HepG2 (cell line): Measurements from ENCODE around the gene BOD1. TPM values are rescaled to one million over a fixed set of nuclear protein-coding genes. Genes with fewer than 3 reads are reported as not detected.

Experiments used
- ATAC-seq: fragments of 200-7000 bp; cut with Tn5 transposase; 3 replicates; pipeline ENCODE4 v1.9.1; 2020; ENCODE audit warnings: mild to moderate bottlenecking, moderate library complexity
- BruUV-seq: library from RNA; stranded (reverse); fragments of 400-500 nt; replicated peaks from 2 replicates; lab custom pipeline; 2021; lab: Mats Ljungman, UMichigan
- CTCF ChIA-PET: fragments of 300-600 bp; formaldehyde crosslinking; extraction: SDS; loops from one replicate; lab custom pipeline; 2021; ENCODE audit warnings: low total read pairs, inconsistent platforms, low intra/inter-chr PET ratio; lab: Yijun Ruan, JAX
- POLR2A ChIA-PET: fragments of 350-600 bp; sonication (Branson Sonifier 250); formaldehyde crosslinking; loops from one replicate; lab custom pipeline; 2020; ENCODE audit warnings: antibody characterized with exemption, inconsistent platforms; lab: Yijun Ruan, JAX
- DNase-seq: peaks from one replicate; pipeline ENCODE4 v3.0.0-alpha.2; 2015; ENCODE audit warnings: low spot score
- FAIRE-seq: peaks from 3 replicates; lab custom pipeline; 2011; peaks lifted over from hg19 to GRCh38; lab: Jason Lieb, UNC
- H2AFZ ChIP-seq: one replicate; pipeline ENCODE4 v1.6.1; 2011; ENCODE audit warnings: low read length, inconsistent platforms
- H3K27ac ChIP-seq: fragments of 300-600 bp; 3 replicates; pipeline ENCODE4 v1.8.0; 2011; ENCODE audit warnings: mixed run types, mild to moderate bottlenecking, mixed read lengths, low read length, inconsistent platforms; ENCODE audit not compliant: insufficient read depth; ENCODE audit errors: extremely low read length
- H3K27me3 ChIP-seq, 2 experiments: fragments of 200-600 bp in 1 of 2; 2 replicates in 1 of 2; 3 replicates in 1 of 2; pipeline versions ENCODE4 v1.6.0 to v1.8.0; 2011; ENCODE audit warnings: low read length in 2 of 2, mild to moderate bottlenecking in 2 of 2, moderate library complexity in 2 of 2, inconsistent platforms in 1 of 2; ENCODE audit not compliant: insufficient read depth in 2 of 2, control insufficient read depth in 1 of 2
- H3K36me3 ChIP-seq, 2 experiments: fragments of 200-600 bp in 1 of 2; replicated peaks in 1 of 2; 2 replicates in 1 of 2; 3 replicates in 1 of 2; pipeline versions ENCODE4 v1.5.1 to v1.8.0; 2011; ENCODE audit warnings: low read length in 2 of 2, inconsistent platforms in 1 of 2; ENCODE audit not compliant: insufficient read depth in 2 of 2, control insufficient read depth in 1 of 2
- H3K4me1 ChIP-seq: 2 replicates; pipeline ENCODE4 v1.5.1; 2012; ENCODE audit warnings: low read length, inconsistent platforms; ENCODE audit not compliant: insufficient read depth
- H3K4me2 ChIP-seq: 2 replicates; pipeline ENCODE4 v1.6.0; 2011; ENCODE audit warnings: low read depth, low read length, inconsistent platforms
- H3K4me3 ChIP-seq, 3 experiments: fragments of 200-600 bp in 1 of 3; sonication (generic), shearing (Covaris generic) in 1 of 3; replicated peaks in 1 of 3; 2 replicates each; pipeline ENCODE4 v1.5.1; 2011 to 2016; ENCODE audit warnings: low read length in 3 of 3, inconsistent platforms in 2 of 3, low read depth in 2 of 3, mild to moderate bottlenecking in 2 of 3, control low read depth in 1 of 3, mixed read lengths in 1 of 3; ENCODE audit not compliant: insufficient read depth in 1 of 3
- H3K79me2 ChIP-seq: one replicate; pipeline ENCODE4 v1.6.1; 2011; ENCODE audit warnings: low read length, inconsistent platforms; ENCODE audit not compliant: insufficient read depth
- H3K9ac ChIP-seq: 2 replicates; pipeline ENCODE4 v1.6.0; 2011; ENCODE audit warnings: mild to moderate bottlenecking, low read depth, low read length, inconsistent platforms; ENCODE audit not compliant: insufficient read depth
- H3K9me3 ChIP-seq: 2 replicates; pipeline ENCODE4 v1.5.1; 2012; ENCODE audit warnings: mild to moderate bottlenecking, low read length
- H4K20me1 ChIP-seq: 2 replicates; pipeline ENCODE4 v1.6.0; 2011; ENCODE audit warnings: inconsistent platforms, mild to moderate bottlenecking, low read length, moderate library complexity; ENCODE audit not compliant: insufficient read depth
- ARID4A ChIP-seq: sonication (generic); formaldehyde crosslinking; IDR thresholded peaks from 2 replicates; pipeline ENCODE4 v1.5.0; 2020; ENCODE audit warnings: mild to moderate bottlenecking, missing genetic modification reagents, borderline replicate concordance
- HDAC2 ChIP-seq: sonication (generic); formaldehyde crosslinking; IDR thresholded peaks from 2 replicates; pipeline ENCODE4 v1.4.0; 2020; ENCODE audit warnings: missing genetic modification reagents
- HDAC6 ChIP-seq: fragments of 200-600 bp; sonication (generic); IDR thresholded peaks from 2 replicates; pipeline ENCODE4 v1.7.0; 2017; ENCODE audit warnings: mild to moderate bottlenecking, antibody characterized with exemption, low read length, low read depth
- KDM6A ChIP-seq: IDR thresholded peaks from 2 replicates; pipeline ENCODE4 v1.6.1; 2016; ENCODE audit warnings: low read depth
- MAFG ChIP-seq: sonication (generic); formaldehyde crosslinking; IDR thresholded peaks from 2 replicates; pipeline ENCODE4 v1.5.1; 2020; ENCODE audit warnings: mild to moderate bottlenecking, missing genetic modification reagents
- NCOA1 ChIP-seq: sonication (generic); formaldehyde crosslinking; IDR thresholded peaks from 2 replicates; pipeline ENCODE4 v1.9.0; 2021; ENCODE audit warnings: missing genetic modification reagents
- NR0B2 ChIP-seq: sonication (generic); formaldehyde crosslinking; IDR thresholded peaks from 2 replicates; pipeline ENCODE4 v1.4.0; 2020; ENCODE audit warnings: mild to moderate bottlenecking, missing genetic modification reagents
- NRL ChIP-seq: sonication (generic); formaldehyde crosslinking; IDR thresholded peaks from 2 replicates; pipeline ENCODE4 v1.5.0; 2020; ENCODE audit warnings: missing genetic modification reagents, mild to moderate bottlenecking, moderate library complexity, borderline replicate concordance
- ZNF33B ChIP-seq: sonication (generic); formaldehyde crosslinking; IDR thresholded peaks from 2 replicates; pipeline ENCODE4 v1.5.1; 2020; ENCODE audit warnings: mild to moderate bottlenecking, missing genetic modification reagents
- ZNF646 ChIP-seq: sonication (generic); formaldehyde crosslinking; IDR thresholded peaks from 2 replicates; pipeline ENCODE4 v1.9.0; 2021; ENCODE audit warnings: mild to moderate bottlenecking, missing genetic modification reagents
- ZNF749 ChIP-seq: sonication (generic); formaldehyde crosslinking; IDR thresholded peaks from 2 replicates; pipeline ENCODE4 v1.8.0; 2022; ENCODE audit warnings: mild to moderate bottlenecking, missing genetic modification reagents, moderate library complexity, borderline replicate concordance
- ZNF883 ChIP-seq: sonication (generic); formaldehyde crosslinking; IDR thresholded peaks from 2 replicates; pipeline ENCODE4 v1.5.1; 2020; ENCODE audit warnings: mild to moderate bottlenecking, missing genetic modification reagents; ENCODE audit errors: not compliant biosample characterization
- WGBS: methylation state at CpG from one replicate; pipeline ENCODE4 v1.1.6; 2017; ENCODE audit warnings: low lambda C conversion rate; 5-methylcytosine and 5-hydroxymethylcytosine counted together
- in situ Hi-C: cut with HindIII; loops from 2 replicates; pipeline ENCODE4 v1.10.0; 2017; ENCODE audit warnings: low pct_unique_long_range_greater_than_20kb; ENCODE audit not compliant: extremely low pct_ligation_motif_present
- intact Hi-C: fragments of 100-400 bp; cut with micrococcal nuclease; formaldehyde crosslinking; loops from one replicate; pipeline ENCODE4 v1.10.0; 2022; ENCODE audit not compliant: unreplicated experiment
- polyA plus RNA-seq, 8 experiments: library from polyadenylated mRNA; depleted of rRNA in 3 of 8; stranded (reverse) in 7 of 8; unstranded in 1 of 8; fragments of >200 nt; fragmentation: Illumina TruSeq in 4 of 8; extraction: Trizol in 4 of 8; gene quantifications; 2 replicates each; pipeline versions ENCODE4 v1.2.1 to v1.2.3, GENCODE V29; 2011 to 2016; ENCODE audit warnings: low read depth in 4 of 8, missing spikeins in 1 of 8, mixed read lengths in 1 of 8; ENCODE audit not compliant: insufficient read depth in 1 of 8
- total RNA-seq, 5 experiments: library from RNA; depleted of rRNA; stranded (reverse); fragments of >200 nt; fragmentation: Illumina TruSeq; extraction: Trizol; gene quantifications; 2 replicates each; pipeline ENCODE4 v1.2.3, GENCODE V29; 2016; ENCODE audit warnings: low read depth in 1 of 5

The BOD1 gene
- total and polyA plus RNA-seq, 2 of the 13 experiments (the other 11 are each of a cell fraction or from before 2014, with no cell fraction given): 81.5 to 103 TPM

GRCh38 chr5:173627860-173628392 lies 11.5 kb upstream of the BOD1 start (continued):
- no peak for TF ChIP-seq ZNF646
- no peak for TF ChIP-seq NR0B2 (CRISPR knock-in tag)
- peak; percentile 86 for TF ChIP-seq MAFG (CRISPR knock-in tag)

GRCh38 chr5:173627271-173627670 lies 10.8 kb upstream of the BOD1 start:
- H3K9me3 ChIP-seq: no peaks in the 10 kb centered on the region
- FAIRE-seq (no peak), ATAC-seq (no peak), DNase-seq (no peak)
- H3K4me2 ChIP-seq: no peak overlapping the region
- ChIA-PET POLR2A (no interaction called here), CTCF (no interaction called here)
- intact Hi-C loops: no loop called here
- H4K20me1 ChIP-seq: no peaks in the 10 kb centered on the region
- no peak overlapping the region for H3K9ac ChIP-seq
- no peak overlapping the region for H2AFZ ChIP-seq
- peaks cover 86% of the 10 kb centered on the region for H3K4me1 ChIP-seq
- 74% methylated on average over 4 of the region's 4 CpGs for WGBS
- in situ Hi-C loops: no loop called here
- no peaks in the 10 kb centered on the region for H3K79me2 ChIP-seq
- H3K27me3 ChIP-seq: peaks cover 0 to 1% of the 10 kb centered on the region in 2 experiments; a peak in 2 of 5 replicates
- no TSS peak for BruUV-seq
- no peak overlapping the region for H3K4me3 ChIP-seq
- no peak overlapping the region for H3K27ac ChIP-seq
- H3K36me3 ChIP-seq: no peaks in the 10 kb centered on the region
- TF ChIP-seq NCOA1 (no peak), HDAC6 (no peak), ZNF883 (CRISPR knock-in tag) (no peak), NRL (CRISPR knock-in tag) (no peak), ZNF749 (no peak), ZNF33B (CRISPR knock-in tag) (no peak), HDAC2 (no peak), KDM6A (no peak), ARID4A (CRISPR knock-in tag) (no peak)
